NCI-H446 treated with DMSO at 0.1 percent for 48 hours (cell line): Measurements from ENCODE around the gene SLC36A2.
"Not testable (repeated sequence)": the region's sequence is repeated elsewhere in the genome, so short reads cannot be mapped to it uniquely, and the experiment has no call there.

Experiments
- DNase-seq: peaks from one replicate; lab custom pipeline; 2025; lab: John Stamatoyannopoulos, UW

Gene SLC36A2

GRCh38 chr5:151326266-151326665, 21.1 kb downstream of the SLC36A2 start:
- no peak for DNase-seq

- DNase-seq = no peak
Measured at GRCh38 chr5:151320481-151320880, 26.9 kb downstream of the SLC36A2 start.

GRCh38 chr5:151318850-151319732, 28.3 kb downstream of the SLC36A2 start:
- no peak for DNase-seq

- no peak for DNase-seq
Measured at GRCh38 chr5:151317871-151318270, 29.5 kb downstream of the SLC36A2 start.

GRCh38 chr5:151315998-151316597, 31.3 kb downstream of the SLC36A2 start:
- DNase-seq = no peak

GRCh38 chr5:151313357-151313756, 34.0 kb downstream of the SLC36A2 start:
- DNase-seq = no peak

- no peak for DNase-seq
Measured at GRCh38 chr5:151312756-151313324, 34.5 kb downstream of the SLC36A2 start.

GRCh38 chr5:151310932-151311331, 36.4 kb downstream of the SLC36A2 start:
- no peak for DNase-seq

GRCh38 chr5:151309821-151310220, 37.5 kb downstream of the SLC36A2 start:
- not testable (repeated sequence) for DNase-seq

GRCh38 chr5:151309266-151309665, 38.1 kb downstream of the SLC36A2 start:
- DNase-seq = not testable (repeated sequence)

GRCh38 chr5:151303666-151304065, 43.7 kb downstream of the SLC36A2 start, which contains the start of gene SLC36A3:
Gene SLC36A3, minus strand, starts transcription at chr5:151303766. Its CDS starts 412 bp downstream, at chr5:151303354.
- no peak for DNase-seq

GRCh38 chr5:151298063-151298855, 49.1 kb downstream of the SLC36A2 start:
- peak; percentile 3 for DNase-seq

GRCh38 chr5:151296974-151297373, 50.4 kb downstream of the SLC36A2 start:
- DNase-seq = no peak

GRCh38 chr5:151296478-151296830, 50.9 kb downstream of the SLC36A2 start:
- DNase-seq = no peak

GRCh38 chr5:151295791-151296477, 51.4 kb downstream of the SLC36A2 start:
- DNase-seq = no peak

- DNase-seq = no peak
Measured at GRCh38 chr5:151295138-151295537, 52.2 kb downstream of the SLC36A2 start.

- DNase-seq = no peak
Measured at GRCh38 chr5:151293624-151294023, 53.7 kb downstream of the SLC36A2 start.

- no peak for DNase-seq
Measured at GRCh38 chr5:151288180-151288579, 59.2 kb downstream of the SLC36A2 start.

GRCh38 chr5:151286246-151286645, 61.1 kb downstream of the SLC36A2 start:
- no peak for DNase-seq

- no peak for DNase-seq
Measured at GRCh38 chr5:151285683-151286082, 61.7 kb downstream of the SLC36A2 start.

- no peak for DNase-seq
Measured at GRCh38 chr5:151284392-151284967, 62.9 kb downstream of the SLC36A2 start.
